GM18907 (cell line): ENCODE measurements around the gene RAB27B.
"Not testable (repeated sequence)": the region's sequence is repeated elsewhere in the genome, so short reads cannot be mapped to it uniquely, and the experiment has no call there.

Experiments
- ATAC-seq: cut with Tn5 transposase; IDR thresholded peaks from one replicate; pipeline ENCODE4 v1.9.1; 2021; ENCODE audit warnings: mild to moderate bottlenecking, moderate library complexity; ENCODE audit not compliant: unreplicated experiment

The RAB27B gene, protein sequence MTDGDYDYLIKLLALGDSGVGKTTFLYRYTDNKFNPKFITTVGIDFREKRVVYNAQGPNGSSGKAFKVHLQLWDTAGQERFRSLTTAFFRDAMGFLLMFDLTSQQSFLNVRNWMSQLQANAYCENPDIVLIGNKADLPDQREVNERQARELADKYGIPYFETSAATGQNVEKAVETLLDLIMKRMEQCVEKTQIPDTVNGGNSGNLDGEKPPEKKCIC

DNA sequence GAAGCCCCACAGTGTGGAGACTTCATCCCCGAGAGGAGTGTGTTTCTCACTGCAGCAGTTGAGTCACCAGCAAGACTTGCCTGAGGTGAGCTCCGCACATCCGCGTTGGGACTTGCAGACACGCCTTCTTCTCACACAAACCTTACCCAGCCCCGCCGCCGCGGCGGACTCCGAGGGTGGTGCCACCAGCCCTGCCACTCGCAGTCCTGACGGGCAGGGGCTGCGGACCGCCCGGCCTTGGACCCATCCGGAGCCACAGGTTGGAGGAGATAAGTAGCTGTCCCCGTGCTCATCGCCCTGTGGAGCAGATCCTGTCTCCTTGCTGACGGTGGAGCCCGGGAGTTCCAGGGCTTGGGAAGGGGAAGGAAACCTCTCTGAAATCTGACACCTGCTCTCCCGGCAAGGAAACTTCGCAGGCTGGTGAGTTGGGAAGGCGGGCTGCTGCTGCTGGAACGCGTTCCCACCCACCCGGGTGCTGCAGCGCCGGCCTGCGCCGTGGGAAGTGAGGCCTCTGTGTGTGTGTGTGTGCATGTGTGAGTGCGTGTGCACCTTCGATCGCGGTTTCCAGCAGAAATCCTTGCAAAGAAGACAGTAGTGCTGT lies at the start of gene RAB27B:
RAB27B (plus strand) TSS at position 197 of the 601 bp plus-strand sequence. CDS start 49,109 bp downstream, outside the sequence.
- ATAC-seq = peak; percentile 77

DNA sequence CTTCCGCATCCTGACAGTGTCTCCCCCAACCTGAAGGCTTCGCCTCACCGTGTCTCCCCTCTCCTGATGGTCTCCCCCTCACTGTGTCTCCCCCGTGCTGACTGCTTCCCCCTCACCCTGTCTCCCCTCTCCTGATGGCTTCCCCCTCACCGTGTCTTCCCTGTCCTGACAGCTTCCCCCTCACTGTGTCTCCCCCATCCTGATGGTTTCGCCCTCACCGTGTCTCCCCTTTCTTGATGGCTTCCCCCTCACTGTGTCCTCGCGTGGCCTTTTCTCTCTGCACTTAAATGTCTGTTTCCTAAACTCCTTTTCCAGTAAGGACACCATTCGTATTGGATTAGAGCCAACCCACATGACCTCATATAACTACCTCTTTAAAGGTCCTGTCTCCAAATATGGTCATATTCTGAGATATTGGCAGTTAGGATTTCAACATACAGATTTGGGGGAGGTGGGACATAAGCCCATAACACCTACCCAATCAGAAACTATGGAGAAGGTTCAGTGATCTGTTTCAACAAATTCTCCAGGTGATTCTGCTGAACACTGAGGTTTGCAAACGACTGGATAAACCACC lies 47.9 kb upstream of the RAB27B start:
- no peak for ATAC-seq

DNA sequence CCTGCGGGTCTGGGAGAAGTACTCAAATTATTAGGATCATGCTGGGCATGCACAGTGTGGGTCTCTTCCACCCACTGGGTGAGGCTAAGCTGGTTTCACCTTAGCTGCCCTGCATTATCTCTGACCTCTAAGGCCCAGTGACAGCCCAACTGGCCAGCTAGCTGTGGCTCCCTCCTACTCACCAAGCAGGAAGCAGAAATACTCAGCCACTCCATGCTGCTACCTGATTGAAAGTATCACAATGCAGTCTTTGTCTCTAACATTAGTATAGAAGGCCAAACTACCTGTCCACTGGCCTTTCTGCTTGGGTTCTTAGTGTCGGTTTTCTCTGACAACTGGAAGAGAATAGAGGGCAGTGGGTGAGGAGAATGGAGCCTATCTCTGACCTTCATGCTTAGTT lies 47.3 kb upstream of the RAB27B start:
- ATAC-seq = no peak

DNA sequence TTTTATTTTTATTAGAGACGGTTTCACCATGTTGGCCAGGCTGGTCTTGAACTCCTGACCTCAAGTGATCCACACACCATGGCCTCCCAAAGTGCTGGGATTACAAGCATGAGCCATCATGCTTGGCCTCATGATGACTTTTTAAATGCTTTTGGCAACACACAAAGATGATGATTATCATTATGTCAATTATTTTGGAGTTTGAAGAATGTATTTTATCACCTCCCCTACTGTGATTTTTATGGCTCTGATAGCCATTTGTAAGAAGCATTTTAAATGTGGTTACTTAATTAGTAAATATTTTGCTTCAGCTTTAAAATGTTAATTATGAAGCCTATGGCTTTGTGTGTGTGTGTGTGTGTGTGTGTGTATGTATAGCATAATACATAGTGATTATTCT lies 45.1 kb upstream of the RAB27B start:
- no peak for ATAC-seq

DNA sequence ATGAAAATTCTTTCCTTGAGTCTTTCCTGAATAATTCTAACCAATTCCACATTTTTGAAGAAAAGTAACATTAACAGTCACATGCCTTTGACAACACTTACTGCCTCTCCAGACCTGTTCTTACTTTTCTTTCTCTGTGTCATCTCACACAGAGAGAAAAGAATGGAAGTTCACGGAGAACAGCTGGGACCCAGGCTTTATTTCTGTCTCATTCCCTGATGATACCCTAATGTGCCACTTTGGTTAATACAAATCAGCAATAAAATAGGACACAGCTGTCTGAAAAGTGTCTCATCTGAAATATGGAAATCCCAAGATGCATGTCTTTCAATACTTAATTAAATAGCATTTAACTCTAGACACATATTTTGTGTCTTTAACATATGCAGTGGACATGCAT lies 42.1 kb upstream of the RAB27B start:
- no peak for ATAC-seq

DNA sequence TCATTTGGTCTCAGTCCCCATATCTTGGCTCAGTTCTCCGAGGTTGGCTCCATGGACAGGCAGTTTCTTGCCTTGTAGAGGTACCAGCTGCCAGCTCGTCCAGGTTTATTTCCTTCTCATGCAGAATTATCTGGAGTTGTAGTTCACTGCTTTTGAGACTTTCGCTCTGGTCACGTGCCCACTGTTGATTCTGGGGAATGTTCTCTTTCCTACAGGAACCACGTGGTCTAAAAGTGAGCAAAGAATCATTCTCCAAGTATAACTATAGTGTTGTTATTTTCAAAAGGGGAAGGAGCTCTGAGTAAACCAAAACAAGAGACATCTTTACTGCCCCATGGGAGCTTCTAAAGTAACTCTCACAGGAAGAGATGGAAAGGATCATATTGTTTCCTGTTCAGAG lies 41.2 kb upstream of the RAB27B start:
- ATAC-seq = no peak

DNA sequence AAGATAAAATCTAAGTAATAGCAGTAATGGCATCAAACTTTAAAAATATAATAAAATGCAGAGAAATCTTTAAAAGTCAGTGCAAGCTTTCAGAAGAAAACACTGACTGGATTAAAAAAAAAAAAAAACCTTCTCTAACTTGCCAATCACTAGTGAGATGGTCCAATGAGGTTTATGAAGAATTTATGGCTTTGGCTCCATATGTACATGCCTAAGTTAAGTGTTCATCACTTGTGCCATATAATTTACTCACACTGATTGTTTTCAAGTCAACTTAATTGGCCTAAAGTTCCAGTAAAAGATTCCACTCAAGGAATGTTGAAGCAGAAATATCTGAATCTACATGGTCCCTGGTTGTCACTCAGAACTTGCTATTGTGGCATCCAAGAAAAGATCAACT lies 40.7 kb upstream of the RAB27B start:
- ATAC-seq = no peak

DNA sequence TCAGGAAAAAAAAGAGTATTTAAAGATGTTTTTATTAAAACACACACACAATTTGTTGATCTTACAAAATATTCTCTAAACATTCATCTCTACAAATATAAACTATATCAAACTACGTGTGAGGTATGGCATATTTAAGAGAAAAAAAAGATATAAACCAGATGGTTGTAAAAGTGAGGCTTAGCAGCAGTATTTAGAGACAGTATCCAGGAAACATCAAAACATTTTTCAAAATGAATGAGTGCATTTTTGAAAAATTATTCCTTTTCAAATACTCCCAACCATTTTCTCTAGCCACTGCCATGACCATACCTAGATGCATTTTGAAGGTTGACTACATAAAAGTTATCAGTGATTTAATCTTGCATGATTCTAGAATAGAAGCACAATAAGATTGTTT lies 38.2 kb upstream of the RAB27B start:
- no peak for ATAC-seq

DNA sequence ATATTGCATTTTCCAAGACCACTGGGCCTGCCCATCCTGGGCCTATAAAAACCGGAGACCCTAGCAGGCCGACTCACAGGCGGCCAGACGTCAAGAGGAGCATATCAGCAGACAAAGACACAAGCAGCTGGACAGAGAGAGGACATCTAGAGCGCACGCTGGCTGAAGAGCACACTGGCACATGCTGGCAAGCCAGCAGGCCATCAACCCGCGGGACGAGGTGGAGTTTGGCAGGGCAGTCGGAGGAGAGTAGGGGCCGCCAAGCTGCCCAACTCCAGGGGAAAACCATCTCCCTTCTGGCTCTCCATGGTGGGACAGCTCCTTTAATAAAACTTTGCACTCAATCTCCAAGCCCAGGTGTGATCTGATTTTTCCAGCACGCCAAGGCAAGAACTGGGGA lies 36.6 kb upstream of the RAB27B start:
- ATAC-seq = no peak

DNA sequence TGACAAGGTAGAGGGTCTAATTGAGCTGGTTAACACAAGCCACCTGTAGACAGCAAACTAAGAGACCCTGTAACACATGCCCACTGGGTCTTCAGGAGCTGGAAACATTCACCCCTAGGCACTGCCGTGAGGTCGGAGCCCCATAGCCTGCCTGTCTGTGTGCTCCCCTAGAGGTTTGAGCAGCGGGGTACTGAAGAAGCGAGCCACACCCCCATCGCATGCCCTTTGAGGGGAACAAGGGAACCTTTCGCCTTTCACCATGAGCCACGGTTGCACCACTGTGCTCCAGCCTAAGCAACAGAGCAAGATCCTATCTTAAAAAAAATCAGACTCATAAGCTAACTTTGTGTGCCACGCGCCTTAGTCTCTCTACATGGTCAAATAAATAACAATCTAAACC lies 36.2 kb upstream of the RAB27B start:
- ATAC-seq = no peak

DNA sequence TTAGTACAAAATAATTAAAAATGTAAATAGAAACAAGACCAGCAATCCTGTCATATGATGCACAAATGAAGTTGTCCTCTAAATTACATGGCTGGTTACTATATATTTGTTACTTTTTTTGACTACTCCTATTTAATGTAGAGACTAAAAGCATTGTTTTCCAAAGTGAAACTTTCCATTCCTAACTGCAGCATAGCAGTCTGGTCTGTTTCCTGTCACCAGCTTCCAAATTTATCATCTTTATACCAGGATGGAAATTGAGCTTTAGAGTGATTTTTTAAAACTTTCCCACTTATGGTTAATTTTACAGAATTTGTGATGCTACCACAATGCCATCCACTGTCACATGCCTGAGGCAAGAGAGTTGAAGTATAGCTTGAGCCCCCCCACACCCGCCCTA lies 33.5 kb upstream of the RAB27B start:
- no peak for ATAC-seq

DNA sequence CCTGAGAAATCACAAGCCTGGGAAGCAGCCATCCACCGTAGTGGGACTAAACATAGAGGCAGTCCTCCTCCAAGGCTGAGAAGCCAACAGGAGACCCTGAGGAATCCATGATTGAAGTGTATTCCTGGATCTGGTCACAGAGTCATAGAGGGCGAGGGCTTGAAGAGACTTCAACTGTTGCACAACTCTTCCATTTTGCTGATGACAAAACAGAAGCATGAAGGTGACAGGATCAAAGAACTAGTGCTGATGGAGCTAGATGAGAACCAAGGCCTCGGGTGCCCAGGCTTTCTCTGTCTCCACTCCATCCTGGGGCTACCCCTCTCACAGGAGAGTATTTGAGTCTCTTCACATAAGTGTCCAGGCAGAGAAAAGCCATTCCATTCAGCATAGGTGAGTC lies 30.1 kb upstream of the RAB27B start:
- ATAC-seq = no peak

DNA sequence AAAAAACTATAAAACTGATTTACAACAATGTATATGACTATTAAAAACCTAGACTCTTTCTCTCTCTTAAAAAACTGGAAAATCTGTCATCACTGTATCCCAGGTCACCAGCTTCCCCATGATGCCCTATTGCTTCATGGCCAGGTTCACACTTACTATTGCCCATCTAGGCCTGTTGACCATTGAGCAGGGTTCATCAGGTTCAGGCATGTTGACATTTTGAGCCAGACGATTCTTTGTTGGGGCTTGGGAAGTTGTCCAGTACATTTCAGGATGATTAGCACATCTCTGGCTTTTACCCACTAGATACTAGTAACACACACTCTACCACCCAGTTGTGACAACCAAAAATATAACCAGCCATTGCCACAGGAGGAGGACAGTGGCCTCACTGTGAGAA lies 26.9 kb upstream of the RAB27B start:
- ATAC-seq = no peak

DNA sequence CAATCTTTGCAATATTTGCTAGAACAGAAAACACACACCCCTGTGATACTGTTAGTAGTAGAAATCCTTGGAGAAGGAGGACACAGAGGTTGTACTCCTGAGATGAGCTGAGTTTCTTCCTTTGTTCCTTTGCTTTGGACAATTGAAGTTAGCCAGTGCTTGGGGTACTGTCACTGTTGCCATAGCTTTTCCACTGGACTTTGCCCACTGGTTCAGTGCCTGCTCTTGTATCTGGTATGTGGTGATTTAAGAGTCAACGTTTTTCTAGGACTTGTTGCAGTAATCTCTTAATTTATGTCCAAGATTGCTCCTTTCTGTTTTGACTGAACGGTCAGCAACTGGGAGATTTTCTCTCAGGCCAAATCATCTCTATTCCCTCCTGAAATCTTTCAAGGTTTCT lies 26.1 kb upstream of the RAB27B start:
- no peak for ATAC-seq

DNA sequence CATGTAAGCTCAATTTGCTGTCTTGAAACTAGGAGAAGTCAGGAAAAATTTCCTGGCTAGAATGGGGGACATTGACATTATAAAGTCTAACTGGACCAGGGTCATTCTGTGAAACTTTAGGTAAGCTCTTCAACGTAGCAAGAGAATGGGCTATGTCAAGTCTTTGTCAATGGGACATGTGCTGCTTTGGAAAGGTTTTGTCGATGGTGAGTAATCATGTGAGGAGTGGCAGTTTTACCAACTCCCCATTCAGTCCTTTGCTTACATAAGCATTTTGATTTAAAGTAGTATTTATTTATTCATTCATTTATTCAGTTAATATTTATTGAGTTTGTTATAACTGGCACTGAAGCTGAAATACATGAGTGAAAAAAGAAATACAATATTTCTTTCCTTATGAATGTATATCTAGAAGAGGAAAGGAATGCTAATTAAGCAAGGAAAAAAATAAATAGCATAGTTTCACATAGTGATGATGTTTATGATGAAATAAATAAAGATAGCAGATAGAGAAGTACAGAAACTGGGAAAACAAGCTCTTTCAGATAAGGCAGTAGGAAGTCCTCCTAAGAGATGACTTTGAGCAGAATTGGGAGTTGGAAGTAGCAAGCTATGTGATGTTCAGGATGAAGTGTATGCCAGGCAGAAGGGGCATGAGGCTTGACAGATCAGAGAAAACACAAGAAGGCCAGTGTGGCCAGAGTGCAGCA lies 25.4 kb upstream of the RAB27B start:
- no peak for ATAC-seq

DNA sequence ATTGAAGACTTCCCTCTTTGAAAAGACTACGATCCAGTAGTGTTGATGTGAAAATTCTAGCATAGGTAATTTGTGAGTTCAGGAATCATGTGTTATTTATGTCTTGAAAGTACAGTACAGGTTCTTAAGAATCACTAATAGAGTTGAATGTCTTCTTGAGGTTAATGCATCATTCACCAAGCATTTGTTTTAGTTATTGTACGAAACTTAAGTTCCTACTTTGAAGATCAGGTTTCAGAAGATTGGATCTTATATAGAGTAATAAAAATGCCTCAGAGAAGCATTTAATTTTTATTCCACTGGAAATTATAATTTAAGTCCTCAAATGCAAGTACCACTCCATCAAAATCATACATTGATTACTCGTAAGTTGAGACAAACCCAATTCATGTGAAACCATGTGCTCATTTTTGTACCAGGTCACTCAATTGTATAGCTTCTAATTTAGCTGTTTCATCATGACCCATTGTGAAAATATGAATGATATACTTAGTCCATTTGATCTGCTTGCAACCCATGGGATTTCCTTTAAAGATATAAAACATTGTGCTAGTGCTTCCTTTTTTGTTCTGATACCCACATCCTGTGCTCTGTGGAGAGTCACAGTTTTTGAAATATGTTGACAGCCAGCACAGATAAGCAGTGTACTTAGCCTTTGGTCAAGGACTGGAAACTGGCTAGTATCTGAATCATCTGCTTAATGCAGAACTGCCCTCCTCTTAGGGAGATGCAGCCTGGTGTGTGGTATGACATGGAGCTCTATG lies 22.5 kb upstream of the RAB27B start:
- no peak for ATAC-seq

DNA sequence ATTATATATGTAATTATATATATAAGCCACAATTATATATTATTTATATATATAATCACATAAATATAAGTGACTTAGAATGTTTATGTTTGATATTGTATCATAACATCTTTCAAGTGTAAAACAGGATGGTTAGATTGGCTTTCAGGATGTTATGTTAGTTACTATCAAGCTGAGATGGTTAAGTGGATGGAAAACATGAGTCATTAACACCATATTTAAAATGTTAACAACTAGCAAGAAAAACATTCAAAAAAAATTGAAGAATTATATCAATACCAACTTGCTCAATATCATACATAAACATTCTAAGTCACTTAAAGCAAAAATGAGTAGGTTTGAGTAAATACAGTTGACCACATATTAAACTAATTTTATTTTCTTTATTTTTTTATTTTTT lies 21.8 kb upstream of the RAB27B start:
- no peak for ATAC-seq

DNA sequence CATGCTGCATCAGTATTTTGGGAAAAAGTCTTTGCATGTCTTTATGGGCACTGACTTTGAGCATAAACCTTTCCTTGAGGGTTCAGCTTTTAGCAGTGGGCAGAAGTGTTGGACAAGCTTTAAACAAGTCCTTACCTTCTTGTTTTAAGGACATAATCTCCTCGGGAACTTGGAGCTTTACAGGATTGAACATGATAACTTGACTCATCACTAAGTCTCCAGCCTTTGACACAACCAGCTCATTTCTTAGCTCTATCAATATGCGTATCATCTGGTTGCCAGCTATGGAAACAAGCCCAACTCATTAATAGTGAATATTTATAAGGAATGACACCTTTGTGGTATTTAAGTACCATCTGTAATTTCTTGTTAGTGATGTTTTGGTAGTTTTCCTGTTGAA lies 21.0 kb upstream of the RAB27B start:
- no peak for ATAC-seq

DNA sequence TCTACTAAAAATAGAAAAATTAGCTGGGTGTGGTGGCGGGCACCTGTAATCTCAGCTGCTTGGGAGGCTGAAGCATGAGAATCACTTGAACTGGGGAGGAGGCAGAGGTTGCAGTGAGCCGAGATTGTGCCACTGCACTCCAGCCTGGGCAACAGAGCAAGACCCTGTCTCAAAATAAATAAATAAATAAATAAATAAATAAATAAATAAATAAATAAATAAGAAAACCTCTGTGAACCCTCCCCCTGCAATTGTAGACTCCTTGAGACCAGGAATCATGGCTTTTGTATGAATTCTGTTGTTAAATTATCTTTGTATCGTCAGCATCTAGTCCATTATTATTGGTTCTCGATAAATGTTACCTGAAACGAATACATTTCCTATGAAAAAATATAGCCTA lies 17.6 kb upstream of the RAB27B start:
- ATAC-seq = not testable (repeated sequence)

DNA sequence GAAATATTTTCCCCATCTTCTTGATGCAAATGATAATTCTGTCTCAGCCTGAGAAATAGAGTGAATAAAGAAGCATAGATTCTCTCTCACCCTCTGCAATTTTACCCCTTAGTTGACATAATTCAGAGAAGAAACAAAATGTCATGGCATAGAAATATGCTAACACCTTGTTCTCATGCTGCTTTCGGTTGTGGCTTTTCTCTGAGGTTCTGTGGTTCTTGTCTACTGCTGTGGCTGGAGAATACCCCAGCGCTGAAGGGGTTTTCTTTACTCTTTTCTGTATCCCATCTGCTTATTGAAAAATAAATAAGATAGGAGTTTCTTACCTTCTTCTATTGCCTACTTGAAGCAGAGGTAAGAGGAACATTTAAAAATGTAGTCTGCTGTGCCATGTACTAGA lies 15.4 kb upstream of the RAB27B start:
- ATAC-seq = peak; percentile 92

DNA sequence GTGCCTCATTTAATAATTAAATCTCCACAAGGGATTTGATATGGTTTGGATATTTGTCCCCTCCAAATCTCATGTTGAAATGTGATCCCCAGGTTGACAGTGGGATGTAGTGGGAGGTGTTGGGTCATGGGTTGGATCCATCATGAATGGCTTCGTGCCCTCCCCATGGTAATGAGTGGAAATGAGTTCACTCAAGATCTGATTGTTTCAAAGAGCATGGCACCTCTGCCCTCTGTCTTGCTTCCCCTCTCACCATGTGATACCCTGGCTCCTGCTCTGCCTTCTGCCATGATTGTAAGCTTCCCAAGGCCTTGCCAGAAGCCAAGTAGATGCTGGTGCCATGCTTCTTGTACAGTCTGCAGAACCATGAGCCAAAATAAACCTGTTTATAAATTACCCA lies 15.0 kb upstream of the RAB27B start:
- no peak for ATAC-seq
